Kidney epithelial cell (primary cell): ENCODE measurements around the gene SND1. TPM values are rescaled to one million over a fixed set of nuclear protein-coding genes. Genes with fewer than 3 reads are reported as not detected.

Experiments
- DNase-seq: peaks from one replicate; pipeline ENCODE4 v3.0.0-alpha.2; 2010; ENCODE audit warnings: low read depth
- H3K27me3 ChIP-seq: 2 replicates; pipeline ENCODE4 v1.6.0; 2011; ENCODE audit warnings: low read length; ENCODE audit not compliant: control insufficient read depth, insufficient read depth
- H3K36me3 ChIP-seq: 2 replicates; pipeline ENCODE4 v1.5.1; 2011; ENCODE audit warnings: low read length; ENCODE audit not compliant: control insufficient read depth, insufficient read depth
- H3K4me3 ChIP-seq: 2 replicates; pipeline ENCODE4 v1.5.1; 2011; ENCODE audit warnings: low read depth, mild to moderate bottlenecking, control low read depth, low read length
- total RNA-seq: library from RNA; depleted of rRNA; stranded (reverse); fragments of >200 nt; gene quantifications from 2 replicates; pipeline ENCODE4 v1.2.3, GENCODE V29; 2015
- TF ChIP-seq, protein P1 (sequence below): IDR thresholded peaks from 2 replicates; pipeline ENCODE4 v1.5.1; 2011; ENCODE audit warnings: mild to moderate bottlenecking, moderate library complexity, low read length, control low read depth, inconsistent platforms; ENCODE audit not compliant: insufficient read depth, poor library complexity, severe bottlenecking

The SND1 gene
- total RNA-seq, 1 donor from 2014 or later = 257 TPM

DNA sequence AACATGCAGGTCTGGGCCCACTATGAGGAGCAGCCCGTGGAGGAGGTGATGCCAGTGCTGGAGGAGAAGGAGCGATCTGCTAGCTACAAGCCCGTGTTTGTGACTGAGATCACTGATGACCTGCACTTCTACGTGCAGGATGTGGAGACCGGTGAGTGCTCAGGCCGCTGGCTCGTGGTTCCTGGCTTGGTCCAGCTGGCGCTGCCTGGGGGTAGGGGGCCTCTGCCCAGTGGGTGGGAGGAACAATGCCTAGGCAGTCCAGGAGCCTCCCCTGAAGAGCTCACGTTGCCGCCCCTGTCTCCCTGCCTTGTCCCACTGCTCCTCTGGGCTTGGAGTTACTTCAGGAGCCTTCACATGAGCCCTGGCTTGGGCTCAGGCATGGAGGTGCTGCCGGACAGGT, 429.4 kb downstream of the SND1 start:
- no peak for DNase-seq
- no peak overlapping the region for H3K4me3 ChIP-seq
- TF ChIP-seq, protein P1, sequence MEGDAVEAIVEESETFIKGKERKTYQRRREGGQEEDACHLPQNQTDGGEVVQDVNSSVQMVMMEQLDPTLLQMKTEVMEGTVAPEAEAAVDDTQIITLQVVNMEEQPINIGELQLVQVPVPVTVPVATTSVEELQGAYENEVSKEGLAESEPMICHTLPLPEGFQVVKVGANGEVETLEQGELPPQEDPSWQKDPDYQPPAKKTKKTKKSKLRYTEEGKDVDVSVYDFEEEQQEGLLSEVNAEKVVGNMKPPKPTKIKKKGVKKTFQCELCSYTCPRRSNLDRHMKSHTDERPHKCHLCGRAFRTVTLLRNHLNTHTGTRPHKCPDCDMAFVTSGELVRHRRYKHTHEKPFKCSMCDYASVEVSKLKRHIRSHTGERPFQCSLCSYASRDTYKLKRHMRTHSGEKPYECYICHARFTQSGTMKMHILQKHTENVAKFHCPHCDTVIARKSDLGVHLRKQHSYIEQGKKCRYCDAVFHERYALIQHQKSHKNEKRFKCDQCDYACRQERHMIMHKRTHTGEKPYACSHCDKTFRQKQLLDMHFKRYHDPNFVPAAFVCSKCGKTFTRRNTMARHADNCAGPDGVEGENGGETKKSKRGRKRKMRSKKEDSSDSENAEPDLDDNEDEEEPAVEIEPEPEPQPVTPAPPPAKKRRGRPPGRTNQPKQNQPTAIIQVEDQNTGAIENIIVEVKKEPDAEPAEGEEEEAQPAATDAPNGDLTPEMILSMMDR = no peak
- no peaks in the 10 kb centered on the region for H3K27me3 ChIP-seq
- H3K36me3 ChIP-seq = peaks cover 4% of the 10 kb centered on the region

DNA sequence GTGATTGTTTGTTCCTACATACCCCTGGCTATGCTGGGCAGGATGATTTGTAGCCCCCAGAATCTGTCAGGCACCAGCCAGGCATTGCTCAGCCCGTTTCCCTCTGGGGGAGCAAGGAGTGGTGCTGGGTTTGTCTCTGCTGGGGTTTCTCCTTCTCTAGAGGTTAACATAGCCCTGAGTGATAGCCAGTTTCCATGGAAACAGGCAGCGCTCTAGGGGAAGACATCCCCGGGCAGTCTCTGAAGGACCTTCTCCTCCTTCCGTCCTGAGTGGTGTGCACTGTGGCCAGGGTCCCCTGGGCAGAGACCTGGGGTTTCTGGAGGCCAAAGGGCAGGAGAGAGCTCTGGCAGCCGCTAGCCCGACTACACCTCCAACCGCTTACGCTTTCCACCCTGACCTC, 429.8 kb downstream of the SND1 start:
- H3K36me3 ChIP-seq = peaks cover 4% of the 10 kb centered on the region
- H3K4me3 ChIP-seq = no peak overlapping the region
- no peaks in the 10 kb centered on the region for H3K27me3 ChIP-seq
- DNase-seq = no peak
- TF ChIP-seq, protein P1 = no peak

DNA sequence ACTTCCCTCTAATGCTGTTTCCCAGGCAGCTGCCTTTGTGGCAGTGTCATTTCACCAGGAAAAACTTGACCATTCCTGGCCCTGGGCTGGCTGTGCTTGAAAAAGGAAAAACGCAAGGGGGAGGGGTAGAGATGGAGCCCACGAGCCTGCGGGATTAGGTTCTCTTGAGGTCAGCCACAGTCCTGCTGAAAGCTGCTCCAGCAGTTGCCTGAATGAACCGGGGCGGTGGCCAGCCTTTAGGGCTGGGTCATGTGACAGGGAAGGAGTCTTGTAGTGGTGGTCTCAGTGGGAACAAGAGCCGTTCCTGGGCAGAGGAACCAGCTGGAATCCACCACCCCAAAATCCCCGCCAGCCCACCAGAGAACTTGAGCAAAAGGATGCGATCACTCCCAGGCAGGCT, 430.4 kb downstream of the SND1 start:
- DNase-seq = no peak
- Histone ChIP-seq H3K4me3 (no peak overlapping the region), H3K27me3 (no peaks in the 10 kb centered on the region), H3K36me3 (peaks cover 4% of the 10 kb centered on the region)
- TF ChIP-seq, protein P1 = no peak

DNA sequence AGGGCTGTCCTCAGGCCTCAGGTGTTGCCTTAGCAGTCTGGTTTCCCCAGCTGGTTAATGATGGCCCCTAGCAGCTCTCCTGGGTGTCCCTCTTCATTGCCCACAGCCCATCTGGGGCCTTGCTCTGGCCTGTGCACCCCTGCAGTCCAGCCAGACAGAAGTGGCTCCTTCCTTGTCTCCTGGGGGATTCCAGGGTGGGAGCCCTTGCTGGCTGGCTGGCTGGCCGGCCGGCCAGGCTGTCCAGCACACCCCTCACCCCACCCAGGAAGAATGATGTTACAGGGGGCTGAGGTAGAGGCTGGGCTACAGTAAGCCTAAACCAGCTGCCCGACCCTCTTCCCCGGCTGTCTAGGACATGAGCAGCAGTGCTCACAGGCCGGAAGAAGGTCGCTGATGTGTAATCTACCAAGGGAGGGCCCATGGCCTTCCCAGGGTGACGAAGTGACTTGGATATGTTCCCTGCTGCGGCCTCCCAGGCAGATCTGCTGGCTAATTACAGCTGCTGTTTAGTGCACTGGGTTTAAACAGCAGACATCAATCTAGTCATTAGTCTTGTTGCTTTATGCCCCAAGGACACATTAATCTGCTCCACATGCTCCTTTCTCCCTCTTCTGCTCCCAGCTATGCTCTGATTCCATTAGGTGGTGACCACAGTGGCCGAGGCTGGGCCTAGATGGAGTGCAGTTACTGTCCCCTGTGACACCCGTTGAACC, 433.1 kb downstream of the SND1 start:
- TF ChIP-seq, protein P1 = no peak
- no peak for DNase-seq
- no peak overlapping the region for H3K4me3 ChIP-seq
- no peaks in the 10 kb centered on the region for H3K27me3 ChIP-seq
- H3K36me3 ChIP-seq = peaks cover 3% of the 10 kb centered on the region

DNA sequence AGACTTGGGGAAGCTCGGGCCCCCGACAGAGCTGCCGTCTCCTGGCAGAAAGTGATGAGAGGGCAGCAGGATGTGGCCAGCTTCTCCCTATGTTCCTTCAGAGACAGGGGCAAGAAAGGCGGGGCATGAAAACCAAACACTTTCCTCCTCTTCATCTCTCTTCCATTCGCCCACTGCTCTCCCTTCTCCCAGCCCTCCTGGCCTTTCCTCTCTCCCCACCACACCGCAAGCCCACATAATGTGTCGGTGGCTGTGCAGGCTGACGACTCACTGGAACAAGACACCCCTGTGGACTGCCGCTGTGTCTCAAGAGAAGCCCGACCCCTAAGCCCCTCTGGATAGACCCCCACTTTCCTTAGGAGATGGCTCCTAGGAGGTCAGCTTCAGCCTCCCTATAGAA, 438.5 kb downstream of the SND1 start:
- DNase-seq = no peak
- peaks cover 4% of the 10 kb centered on the region for H3K36me3 ChIP-seq
- H3K27me3 ChIP-seq = no peaks in the 10 kb centered on the region
- TF ChIP-seq, protein P1 = no peak
- no peak overlapping the region for H3K4me3 ChIP-seq

DNA sequence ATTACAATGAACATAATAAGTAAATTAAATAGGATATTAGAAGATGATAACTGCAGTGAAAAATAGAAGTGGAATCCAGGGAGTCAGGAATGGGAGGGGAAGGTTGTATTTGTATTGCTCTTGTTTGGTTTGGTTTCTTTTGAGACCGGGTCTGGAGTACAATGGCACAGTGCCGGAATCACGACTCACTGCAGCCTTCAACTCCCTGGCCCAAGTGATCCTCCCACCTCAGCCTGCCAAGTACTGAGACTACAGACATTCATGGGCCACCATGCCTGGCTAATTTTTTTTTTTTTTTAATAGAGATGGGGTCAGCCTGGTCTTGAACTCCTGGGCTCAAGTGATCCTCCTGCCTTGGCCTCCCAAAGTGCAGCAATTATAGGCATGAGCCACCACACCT, 439.1 kb downstream of the SND1 start:
- Histone ChIP-seq H3K36me3 (peaks cover 4% of the 10 kb centered on the region), H3K27me3 (no peaks in the 10 kb centered on the region), H3K4me3 (no peak overlapping the region)
- TF ChIP-seq, protein P1 = no peak
- DNase-seq = no peak
